Caco-2 (cell line): Measurements from ENCODE around the gene CIITA. TPM values are rescaled to one million over a fixed set of nuclear protein-coding genes. Genes with fewer than 3 reads are reported as not detected.
A peak's percentile ranks its signal among the peaks of the same experiment; 100 is the strongest.
"Not testable (repeated sequence)": the region's sequence is repeated elsewhere in the genome, so short reads cannot be mapped to it uniquely, and the experiment has no call there.

Source experiments
- BruUV-seq: library from RNA; stranded (reverse); fragments of 400-500 nt; replicated peaks from 2 replicates; lab custom pipeline; 2021; lab: Mats Ljungman, UMichigan
- CTCF ChIA-PET: fragments of 300-600 bp; sonication (Branson Sonifier 250); formaldehyde crosslinking; loops from one replicate; lab custom pipeline; 2022; ENCODE audit warnings: antibody characterized with exemption; lab: Charles Lee
- POLR2A ChIA-PET: fragments of 300-600 bp; sonication (Branson Sonifier 250); formaldehyde crosslinking; loops from one replicate; lab custom pipeline; 2022; ENCODE audit warnings: antibody characterized with exemption; lab: Charles Lee
- DNase-seq, 2 experiments: peaks; one replicate each; pipeline versions ENCODE4 v3.0.0 to v3.0.0-alpha.2; 2020 to 2022
- H3K27me3 ChIP-seq: replicated peaks from 2 replicates; pipeline ENCODE4 v1.6.0; 2011; ENCODE audit warnings: low read length; ENCODE audit not compliant: control insufficient read depth, insufficient read depth
- H3K36me3 ChIP-seq: 2 replicates; pipeline ENCODE4 v1.5.1; 2011; ENCODE audit warnings: low read length; ENCODE audit not compliant: control insufficient read depth, insufficient read depth
- H3K4me1 ChIP-seq: fragments of 250-450 bp; sonication (Bioruptor Pico); 2 replicates; pipeline ENCODE4 v1.5.1; 2020; ENCODE audit warnings: mild to moderate bottlenecking
- H3K4me3 ChIP-seq: 2 replicates; pipeline ENCODE4 v1.5.1; 2011; ENCODE audit warnings: low read depth, mild to moderate bottlenecking, control low read depth, low read length
- H3K9me3 ChIP-seq: fragments of 250-450 bp; sonication (Bioruptor Pico); 2 replicates; pipeline ENCODE4 v1.5.1; 2020; ENCODE audit warnings: mild to moderate bottlenecking, moderate library complexity
- H3K27ac Mint-ChIP-seq: one replicate; pipeline ENCODE4 v1.8.0; 2022; ENCODE audit warnings: mixed read lengths; ENCODE audit not compliant: unreplicated experiment
- H3K27me3 Mint-ChIP-seq: one replicate; pipeline ENCODE4 v1.8.0; 2022; ENCODE audit warnings: mixed read lengths; ENCODE audit not compliant: insufficient read depth, unreplicated experiment
- H3K36me3 Mint-ChIP-seq: one replicate; pipeline ENCODE4 v1.8.0; 2022; ENCODE audit warnings: mild to moderate bottlenecking, mixed read lengths; ENCODE audit not compliant: insufficient read depth, unreplicated experiment
- H3K4me1 Mint-ChIP-seq: one replicate; pipeline ENCODE4 v1.8.0; 2022; ENCODE audit warnings: low read depth, mixed read lengths; ENCODE audit not compliant: unreplicated experiment
- H3K4me3 Mint-ChIP-seq: one replicate; pipeline ENCODE4 v1.8.0; 2022; ENCODE audit warnings: mild to moderate bottlenecking, moderate library complexity, mixed read lengths; ENCODE audit not compliant: unreplicated experiment
- H3K9me3 Mint-ChIP-seq: one replicate; pipeline ENCODE4 v1.8.0; 2022; ENCODE audit warnings: mixed read lengths; ENCODE audit not compliant: unreplicated experiment
- intact Hi-C: fragments of 100-400 bp; cut with micrococcal nuclease; formaldehyde crosslinking; loops from one replicate; pipeline ENCODE4 v1.10.0; 2022; ENCODE audit not compliant: unreplicated experiment
- total RNA-seq: library from RNA; stranded (reverse); gene quantifications from 2 replicates; pipeline ENCODE4 v1.2.3, GENCODE V29; 2022
- TF ChIP-seq, protein P1 (sequence below), 2 experiments: fragments of 200-600 bp in 1 of 2; IDR thresholded peaks; 1 replicate in 1 of 2; 2 replicates in 1 of 2; pipeline versions ENCODE4 v1.5.1 to v1.8.0; 2011 to 2022; ENCODE audit warnings: antibody characterized with exemption in 1 of 2, control low read depth in 1 of 2, inconsistent platforms in 1 of 2, low read depth in 1 of 2, low read length in 1 of 2, mild to moderate bottlenecking in 1 of 2, moderate library complexity in 1 of 2; ENCODE audit not compliant: insufficient read depth in 1 of 2, severe bottlenecking in 1 of 2, unreplicated experiment in 1 of 2

The CIITA gene
- total RNA-seq, 1 experiment from 2014 or later = 0.27 TPM

DNA sequence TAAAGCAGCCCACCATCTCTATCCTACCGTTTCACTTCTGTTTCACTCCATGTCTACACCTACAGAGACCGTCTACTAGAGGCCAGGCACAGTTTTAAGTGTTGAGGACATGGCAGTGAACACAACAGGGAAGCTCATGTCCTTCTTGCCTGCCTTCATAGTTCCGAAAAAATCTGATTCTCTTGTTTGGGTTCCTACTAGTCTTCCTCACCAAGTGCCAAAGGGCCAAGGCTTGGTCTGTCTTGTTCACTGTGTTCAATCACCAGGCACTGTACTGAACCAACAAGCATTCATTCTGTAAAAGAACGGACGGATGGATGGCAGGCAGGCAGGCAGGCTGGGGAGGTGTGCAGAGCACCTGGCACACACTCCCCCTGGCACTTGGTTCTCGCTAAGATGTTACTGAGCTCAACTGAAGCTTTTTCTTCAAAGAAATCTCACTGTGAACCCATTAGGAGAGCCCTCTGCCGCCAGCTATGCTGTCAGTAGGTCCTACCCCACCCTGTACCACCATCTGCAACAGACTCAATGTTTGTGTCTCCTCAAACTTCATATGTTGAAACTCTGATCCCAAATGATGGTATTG, 62.7 kb downstream of the CIITA start:
- Mint-ChIP-seq H3K4me3 (no peak overlapping the region), H3K27me3 (no peaks in the 10 kb centered on the region), H3K36me3 (no peaks in the 10 kb centered on the region), H3K27ac (no peak overlapping the region), H3K4me1 (peaks cover 25% of the 10 kb centered on the region), H3K9me3 (no peaks in the 10 kb centered on the region)
- no peak for DNase-seq
- H3K9me3 ChIP-seq = no peaks in the 10 kb centered on the region
- intact Hi-C loops = no loop called here
- H3K4me1 ChIP-seq = peaks cover 17% of the 10 kb centered on the region; the same call in 1 of the 2 replicates
- H3K27me3 ChIP-seq = no peaks in the 10 kb centered on the region
- H3K4me3 ChIP-seq = no peak overlapping the region
- ChIA-PET CTCF (interaction anchor here (1.3 kb wide), 1 partner anchor 9 kb away, joined by 3 read pairs; no protein-coding TSS in a partner anchor), POLR2A (no interaction called here)
- H3K36me3 ChIP-seq = peaks cover 3% of the 10 kb centered on the region
- TF ChIP-seq, protein P1, sequence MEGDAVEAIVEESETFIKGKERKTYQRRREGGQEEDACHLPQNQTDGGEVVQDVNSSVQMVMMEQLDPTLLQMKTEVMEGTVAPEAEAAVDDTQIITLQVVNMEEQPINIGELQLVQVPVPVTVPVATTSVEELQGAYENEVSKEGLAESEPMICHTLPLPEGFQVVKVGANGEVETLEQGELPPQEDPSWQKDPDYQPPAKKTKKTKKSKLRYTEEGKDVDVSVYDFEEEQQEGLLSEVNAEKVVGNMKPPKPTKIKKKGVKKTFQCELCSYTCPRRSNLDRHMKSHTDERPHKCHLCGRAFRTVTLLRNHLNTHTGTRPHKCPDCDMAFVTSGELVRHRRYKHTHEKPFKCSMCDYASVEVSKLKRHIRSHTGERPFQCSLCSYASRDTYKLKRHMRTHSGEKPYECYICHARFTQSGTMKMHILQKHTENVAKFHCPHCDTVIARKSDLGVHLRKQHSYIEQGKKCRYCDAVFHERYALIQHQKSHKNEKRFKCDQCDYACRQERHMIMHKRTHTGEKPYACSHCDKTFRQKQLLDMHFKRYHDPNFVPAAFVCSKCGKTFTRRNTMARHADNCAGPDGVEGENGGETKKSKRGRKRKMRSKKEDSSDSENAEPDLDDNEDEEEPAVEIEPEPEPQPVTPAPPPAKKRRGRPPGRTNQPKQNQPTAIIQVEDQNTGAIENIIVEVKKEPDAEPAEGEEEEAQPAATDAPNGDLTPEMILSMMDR (IDR thresholded peaks at IDR 0.05; ENCODE audit: insufficient read depth in 1 of 2, low read depth in 1 of 2, low read length in 1 of 2, severe bottlenecking in 1 of 2, unreplicated experiment in 1 of 2) = no peak
- no TSS peak for BruUV-seq

DNA sequence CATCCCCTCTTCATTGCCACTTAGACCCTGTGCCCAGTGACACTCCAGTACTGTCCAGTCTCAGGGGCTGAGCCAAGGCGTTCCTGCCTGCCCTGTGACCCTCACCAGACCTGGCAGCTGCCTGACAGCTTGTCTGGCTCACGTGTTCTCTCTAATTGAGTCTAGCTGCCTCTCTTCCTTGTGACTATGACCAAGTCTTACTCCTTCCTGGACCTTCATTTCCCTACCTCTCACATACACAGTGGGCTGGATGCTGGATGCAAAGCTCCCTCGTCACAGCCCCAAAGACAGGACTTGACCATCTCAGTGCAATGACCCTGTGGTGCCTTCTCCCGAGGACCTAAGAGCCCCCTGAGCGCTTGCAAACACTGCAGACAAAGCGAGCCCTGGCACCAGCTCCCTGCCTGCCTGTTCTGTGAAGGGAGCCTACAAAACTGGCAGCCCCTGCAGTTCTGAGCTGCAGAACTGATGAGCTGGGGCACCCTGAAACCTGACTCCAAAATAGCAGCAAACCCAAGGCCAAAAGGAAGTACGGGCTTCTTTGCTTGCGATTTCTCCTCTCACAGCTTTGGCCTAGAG, 63.6 kb downstream of the CIITA start:
- TF ChIP-seq, protein P1 (IDR thresholded peaks at IDR 0.05; ENCODE audit: insufficient read depth in 1 of 2, low read depth in 1 of 2, low read length in 1 of 2, severe bottlenecking in 1 of 2, unreplicated experiment in 1 of 2) = no peak
- peaks cover 26% of the 10 kb centered on the region for H3K4me1 Mint-ChIP-seq
- no peaks in the 10 kb centered on the region for H3K9me3 Mint-ChIP-seq
- Histone ChIP-seq H3K4me1 (peaks cover 17% of the 10 kb centered on the region), H3K27me3 (no peaks in the 10 kb centered on the region), H3K4me3 (peak overlapping the region; percentile 51), H3K36me3 (peaks cover 3% of the 10 kb centered on the region), H3K9me3 (no peaks in the 10 kb centered on the region)
- no peak overlapping the region for H3K27ac Mint-ChIP-seq
- ChIA-PET CTCF (interaction anchor here (1.3 kb wide), 1 partner anchor 10 kb away, joined by 3 read pairs; no protein-coding TSS in a partner anchor), POLR2A (interaction anchor here (0.6 kb wide), 1 partner anchor 15 kb away, joined by 3 read pairs; no protein-coding TSS in a partner anchor)
- intact Hi-C loops = no loop called here
- H3K36me3 Mint-ChIP-seq = no peaks in the 10 kb centered on the region
- DNase-seq = no peak
- H3K4me3 Mint-ChIP-seq = peak overlapping the region; percentile 95
- H3K27me3 Mint-ChIP-seq = no peaks in the 10 kb centered on the region
- TSS peak; percentile 36 for BruUV-seq

DNA sequence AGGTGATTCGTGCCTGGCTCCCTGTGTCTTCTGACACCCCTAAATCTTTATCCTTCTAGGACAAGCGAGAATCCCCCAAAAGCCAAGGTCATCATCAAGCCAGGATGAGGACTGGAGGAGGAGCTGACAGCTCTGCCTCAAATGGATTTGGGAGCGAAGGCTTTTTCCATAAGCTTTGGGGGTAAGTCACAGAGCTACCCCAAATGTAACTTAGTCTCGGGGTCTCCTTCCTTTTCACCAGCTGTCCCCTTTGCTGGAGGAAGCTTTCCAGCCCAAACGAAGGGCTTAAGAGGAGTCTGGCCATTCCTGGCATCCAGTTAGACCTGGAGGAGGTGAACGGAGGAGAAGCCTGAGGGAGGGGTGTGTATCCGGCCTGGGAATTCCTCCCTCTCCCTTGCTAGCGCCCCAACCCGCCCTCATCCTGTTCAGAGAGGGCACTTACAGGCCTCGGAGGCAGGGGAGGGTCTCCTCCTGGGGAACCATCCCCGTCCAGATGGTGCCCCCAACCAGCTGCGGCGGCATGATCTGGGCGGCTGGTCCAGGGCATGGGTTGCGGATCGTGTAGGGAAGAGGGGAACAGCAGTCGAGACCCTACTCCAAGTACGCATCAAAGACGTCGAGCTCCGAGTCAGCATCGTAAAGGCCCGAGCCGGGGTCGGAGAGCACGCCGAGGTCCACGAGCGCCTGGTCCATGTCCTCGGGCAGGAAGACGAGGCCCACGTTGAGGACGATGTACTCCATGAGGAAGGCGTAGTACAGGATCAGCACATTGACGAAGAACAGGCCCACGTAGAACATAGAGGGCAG, 64.3 kb downstream of the CIITA start:
- peak overlapping the region; percentile 95 for H3K4me3 Mint-ChIP-seq
- Histone ChIP-seq H3K36me3 (peaks cover 3% of the 10 kb centered on the region), H3K4me1 (peaks cover 24% of the 10 kb centered on the region), H3K4me3 (peak overlapping the region; percentile 51), H3K27me3 (no peaks in the 10 kb centered on the region), H3K9me3 (no peaks in the 10 kb centered on the region)
- no peaks in the 10 kb centered on the region for H3K9me3 Mint-ChIP-seq
- no peaks in the 10 kb centered on the region for H3K36me3 Mint-ChIP-seq
- no TSS peak for BruUV-seq
- H3K4me1 Mint-ChIP-seq = peaks cover 33% of the 10 kb centered on the region
- DNase-seq = no peak
- ChIA-PET CTCF (interaction anchor here (1.3 kb wide), 1 partner anchor 11 kb away, joined by 3 read pairs; no protein-coding TSS in a partner anchor), POLR2A (interaction anchor here (0.6 kb wide), 1 partner anchor 14 kb away, joined by 3 read pairs; no protein-coding TSS in a partner anchor)
- H3K27ac Mint-ChIP-seq = peak overlapping the region; percentile 72
- intact Hi-C loops = no loop called here
- H3K27me3 Mint-ChIP-seq = no peaks in the 10 kb centered on the region
- TF ChIP-seq, protein P1 (IDR thresholded peaks at IDR 0.05; ENCODE audit: insufficient read depth in 1 of 2, low read depth in 1 of 2, low read length in 1 of 2, severe bottlenecking in 1 of 2, unreplicated experiment in 1 of 2) = no peak

DNA sequence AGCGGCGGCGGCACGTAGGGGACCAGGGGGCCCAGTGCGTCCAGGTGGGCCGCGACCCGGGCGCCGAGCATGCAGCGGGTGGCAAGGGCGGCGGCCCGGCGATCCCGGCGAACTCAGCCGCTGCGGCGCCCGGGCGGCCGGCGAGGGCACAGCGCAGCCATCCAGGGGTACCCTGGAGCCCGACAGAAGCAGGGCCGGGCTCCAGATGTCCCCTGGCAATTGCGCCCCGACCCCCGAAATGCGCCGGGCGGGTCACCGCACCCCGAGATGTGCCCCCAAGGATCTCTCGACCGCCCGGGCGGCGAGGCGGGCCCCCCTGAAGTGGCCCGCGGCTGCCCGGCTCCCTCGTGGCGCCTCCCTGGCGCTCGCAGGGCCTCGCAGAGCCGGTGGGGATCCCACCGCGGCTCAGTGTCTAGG, 64.9 kb downstream of the CIITA start:
- H3K27me3 ChIP-seq, H3K9me3 ChIP-seq, BruUV-seq, H3K9me3 Mint-ChIP-seq, intact Hi-C loops, H3K27me3 Mint-ChIP-seq, H3K36me3 ChIP-seq, H3K36me3 Mint-ChIP-seq: not testable (repeated sequence)
- H3K4me3 ChIP-seq = peak overlapping the region; percentile 51
- Mint-ChIP-seq H3K4me1 (peaks cover 35% of the 10 kb centered on the region), H3K27ac (peak overlapping the region; percentile 72), H3K4me3 (peak overlapping the region; percentile 95)
- ChIA-PET POLR2A (interaction anchor here (0.6 to 1.0 kb wide), 9 partner anchors 9 to 1483 kb away, joined by 3 to 5 read pairs (median 3); no protein-coding TSS in a partner anchor), CTCF (interaction anchor here (0.7 to 1.0 kb wide), 4 partner anchors 11 to 205 kb away, joined by 3 to 5 read pairs (median 4); partner anchors contain the start of gene NUBP1)
- peaks cover 30% of the 10 kb centered on the region for H3K4me1 ChIP-seq
- DNase-seq = peak in 1 of 2 experiments; percentile 25
